H9 (cell line): ENCODE measurements around the gene NDNF. TPM values are rescaled to one million over a fixed set of nuclear protein-coding genes. Genes with fewer than 3 reads are reported as not detected.

Experiments
- DNase-seq: peaks from one replicate; pipeline ENCODE4 v3.0.0-alpha.2; 2017
- H2AFZ ChIP-seq: one replicate; pipeline ENCODE4 v1.6.1; 2013; ENCODE audit warnings: mild to moderate bottlenecking, low read length, control low read depth, moderate library complexity
- H2AK5ac ChIP-seq: 2 replicates; pipeline ENCODE4 v1.6.1; 2013; ENCODE audit warnings: low read length, control low read depth, mixed read lengths; ENCODE audit not compliant: insufficient read length
- H2BK120ac ChIP-seq: one replicate; pipeline ENCODE4 v1.6.1; 2013; ENCODE audit warnings: low read depth, mild to moderate bottlenecking, low read length, control low read depth, inconsistent platforms; ENCODE audit not compliant: poor library complexity, severe bottlenecking
- H2BK12ac ChIP-seq: 2 replicates; pipeline ENCODE4 v1.6.1; 2013; ENCODE audit warnings: low read length, control low read depth, mixed read lengths, low read depth; ENCODE audit not compliant: insufficient read length
- H2BK15ac ChIP-seq: 2 replicates; pipeline ENCODE4 v1.6.1; 2013; ENCODE audit warnings: low read depth, low read length, control low read depth
- H2BK20ac ChIP-seq: one replicate; pipeline ENCODE4 v1.6.1; 2013; ENCODE audit warnings: low read depth, mild to moderate bottlenecking, low read length, control low read depth, inconsistent platforms; ENCODE audit not compliant: poor library complexity, severe bottlenecking
- H2BK5ac ChIP-seq: 2 replicates; pipeline ENCODE4 v1.6.1; 2013; ENCODE audit warnings: low read length, control low read depth, mixed read lengths; ENCODE audit not compliant: insufficient read length
- H3K14ac ChIP-seq: 2 replicates; pipeline ENCODE4 v1.6.1; 2013; ENCODE audit warnings: low read length, control low read depth; ENCODE audit not compliant: insufficient read depth
- H3K18ac ChIP-seq: 2 replicates; pipeline ENCODE4 v1.6.1; 2013; ENCODE audit warnings: low read depth, mild to moderate bottlenecking, mixed read lengths, low read length, control low read depth; ENCODE audit not compliant: insufficient read length
- H3K23ac ChIP-seq: 2 replicates; pipeline ENCODE4 v1.6.1; 2013; ENCODE audit warnings: low read length, control low read depth, mixed read lengths, low read depth; ENCODE audit not compliant: insufficient read length
- H3K23me2 ChIP-seq: 2 replicates; pipeline ENCODE4 v1.6.1; 2013; ENCODE audit warnings: low read depth, mild to moderate bottlenecking, mixed read lengths, low read length, control low read depth; ENCODE audit not compliant: insufficient read length, poor library complexity, severe bottlenecking
- H3K27ac ChIP-seq: 2 replicates; pipeline ENCODE4 v1.5.1; 2013; ENCODE audit warnings: low read length, control low read depth, mixed read lengths, low read depth; ENCODE audit not compliant: insufficient read length
- H3K27me3 ChIP-seq: 2 replicates; pipeline ENCODE4 v1.6.1; 2013; ENCODE audit warnings: low read length, control low read depth, inconsistent platforms; ENCODE audit not compliant: insufficient read depth
- H3K4ac ChIP-seq: 2 replicates; pipeline ENCODE4 v1.6.1; 2013; ENCODE audit warnings: low read depth, mild to moderate bottlenecking, control low read depth, inconsistent platforms, low read length, moderate library complexity
- H3K4me1 ChIP-seq: 2 replicates; pipeline ENCODE4 v1.6.1; 2013; ENCODE audit warnings: low read length, control low read depth, inconsistent platforms; ENCODE audit not compliant: insufficient read depth
- H3K4me2 ChIP-seq: 2 replicates; pipeline ENCODE4 v1.6.1; 2013; ENCODE audit warnings: low read length, control low read depth, mixed read lengths; ENCODE audit not compliant: insufficient read length, insufficient read depth
- H3K56ac ChIP-seq: 2 replicates; pipeline ENCODE4 v1.6.1; 2013; ENCODE audit warnings: low read depth, mild to moderate bottlenecking, mixed read lengths, low read length, control low read depth; ENCODE audit not compliant: insufficient read length
- H3K79me1 ChIP-seq: 2 replicates; pipeline ENCODE4 v1.6.1; 2013; ENCODE audit warnings: low read depth, mild to moderate bottlenecking, moderate library complexity, low read length, control low read depth, inconsistent platforms; ENCODE audit not compliant: insufficient read depth, poor library complexity, severe bottlenecking
- H3K79me2 ChIP-seq: 2 replicates; pipeline ENCODE4 v1.6.1; 2013; ENCODE audit warnings: low read length, control low read depth, inconsistent platforms; ENCODE audit not compliant: insufficient read depth
- H3K9ac ChIP-seq: 2 replicates; pipeline ENCODE4 v1.6.1; 2013; ENCODE audit warnings: low read length, control low read depth, mixed read lengths; ENCODE audit not compliant: insufficient read length; ENCODE audit errors: extremely low read depth
- H3K9me3 ChIP-seq: one replicate; pipeline ENCODE4 v1.6.1; 2013; ENCODE audit warnings: low read depth, low read length, inconsistent platforms; ENCODE audit not compliant: control insufficient read depth
- H3T11ph ChIP-seq: one replicate; pipeline ENCODE4 v1.6.1; 2013; ENCODE audit warnings: mild to moderate bottlenecking, low read length, control low read depth, inconsistent platforms
- H4K20me1 ChIP-seq: one replicate; pipeline ENCODE4 v1.6.1; 2013; ENCODE audit not compliant: control insufficient read depth, insufficient read length, insufficient read depth
- H4K5ac ChIP-seq: 2 replicates; pipeline ENCODE4 v1.6.1; 2013; ENCODE audit warnings: low read depth, mild to moderate bottlenecking, mixed read lengths, low read length, control low read depth; ENCODE audit not compliant: insufficient read length
- H4K8ac ChIP-seq: replicated peaks from 2 replicates; pipeline ENCODE4 v1.6.1; 2013; ENCODE audit warnings: low read length, control low read depth, mixed read lengths, low read depth; ENCODE audit not compliant: insufficient read length
- H4K91ac ChIP-seq: 2 replicates; pipeline ENCODE4 v1.6.1; 2013; ENCODE audit warnings: low read depth, mild to moderate bottlenecking, moderate library complexity, mixed read lengths, low read length, control low read depth; ENCODE audit not compliant: insufficient read length
- H3K27ac Mint-ChIP-seq, 3 experiments: 2 replicates in 2 of 3; 3 replicates in 1 of 3; pipeline ENCODE4 v1.8.0; 2020 to 2021; ENCODE audit warnings: mixed read lengths in 3 of 3, mild to moderate bottlenecking in 1 of 3, moderate library complexity in 1 of 3
- H3K27me3 Mint-ChIP-seq: 2 replicates; pipeline ENCODE4 v1.8.0; 2021; ENCODE audit warnings: low read depth, mild to moderate bottlenecking, moderate library complexity, mixed read lengths
- H3K36me3 Mint-ChIP-seq, 3 experiments: 2 replicates in 2 of 3; 3 replicates in 1 of 3; pipeline ENCODE4 v1.8.0; 2020 to 2021; ENCODE audit warnings: low read depth in 3 of 3, mixed read lengths in 3 of 3; ENCODE audit not compliant: insufficient read depth in 1 of 3
- H3K4me1 Mint-ChIP-seq, 2 experiments: 2 replicates each; pipeline ENCODE4 v1.8.0; 2020; ENCODE audit warnings: mixed read lengths in 2 of 2
- H3K4me3 Mint-ChIP-seq, 2 experiments: 2 replicates in 1 of 2; 3 replicates in 1 of 2; pipeline ENCODE4 v1.8.0; 2020 to 2021; ENCODE audit warnings: mild to moderate bottlenecking in 2 of 2, mixed read lengths in 2 of 2, moderate library complexity in 1 of 2
- H3K9me3 Mint-ChIP-seq, 2 experiments: 2 replicates in 1 of 2; 3 replicates in 1 of 2; pipeline ENCODE4 v1.8.0; 2020; ENCODE audit warnings: mild to moderate bottlenecking in 2 of 2, mixed read lengths in 2 of 2, moderate library complexity in 1 of 2
- CTCF ChIP-seq: fragments of 200-600 bp; sonication (generic); conservative IDR thresholded peaks from 3 replicates; pipeline ENCODE4 v1.8.0; 2021; ENCODE audit warnings: antibody characterized with exemption, mild to moderate bottlenecking
- WGBS: extraction: QIAGEN DNeasy Blood & Tissue Kit; methylation state at CpG from one replicate; pipeline ENCODE4 v1.1.7; 2013; ENCODE audit warnings: missing lambda C conversion rate, low lambda C conversion rate, mixed read lengths; ENCODE audit not compliant: insufficient read length; ENCODE audit errors: extremely low coverage; 5-methylcytosine and 5-hydroxymethylcytosine counted together
- total RNA-seq: library from RNA; stranded (reverse); gene quantifications from 2 replicates; pipeline ENCODE4 v1.2.1, GENCODE V29; 2021

NDNF gene
- total RNA-seq, 1 experiment from 2014 or later = 0.17 TPM

DNA sequence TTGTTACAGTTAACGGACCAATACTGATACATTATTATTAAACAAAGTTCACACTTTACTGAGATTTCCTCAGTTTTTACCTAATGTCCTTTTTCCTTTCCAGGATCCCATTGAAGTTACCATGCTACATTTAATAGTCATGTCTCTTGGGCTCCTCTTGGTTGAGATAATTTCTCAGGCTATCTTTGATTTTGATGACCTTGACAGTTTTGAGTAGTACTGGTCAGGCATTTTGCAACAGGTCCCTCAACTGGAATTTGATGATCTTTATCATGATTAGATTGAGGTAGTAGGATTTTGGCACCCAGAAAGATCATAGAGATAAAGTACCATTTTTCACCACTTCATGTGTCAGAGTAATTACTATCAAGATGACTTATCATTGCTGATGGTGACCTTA is 53.8 kb downstream of the NDNF start:
- H2AK5ac ChIP-seq = no peak overlapping the region
- no peak overlapping the region for H2BK5ac ChIP-seq
- no peak overlapping the region for H4K8ac ChIP-seq
- H3K23ac ChIP-seq = no peak overlapping the region
- no peak overlapping the region for H3K27ac ChIP-seq
- H4K91ac ChIP-seq = no peak overlapping the region
- no peaks in the 10 kb centered on the region for H3K79me2 ChIP-seq
- H3K27me3 Mint-ChIP-seq = no peaks in the 10 kb centered on the region
- no peak overlapping the region for H2BK20ac ChIP-seq
- DNase-seq = no peak
- no peak overlapping the region for H3K4ac ChIP-seq
- H3K4me2 ChIP-seq = no peak overlapping the region
- no peaks in the 10 kb centered on the region for H3K4me1 ChIP-seq
- H3K9me3 ChIP-seq = no peaks in the 10 kb centered on the region
- H3K9me3 Mint-ChIP-seq = no peaks in the 10 kb centered on the region
- no peak overlapping the region for H3K14ac ChIP-seq
- no peaks in the 10 kb centered on the region for H4K20me1 ChIP-seq
- H3K4me1 Mint-ChIP-seq = peaks cover 5 to 7% of the 10 kb centered on the region in 2 experiments; a peak in 3 of 4 replicates
- no peak overlapping the region for H2BK12ac ChIP-seq
- no peak overlapping the region for H3T11ph ChIP-seq
- no peak overlapping the region for H3K56ac ChIP-seq
- H4K5ac ChIP-seq = no peak overlapping the region
- no peak overlapping the region for H3K9ac ChIP-seq
- H2AFZ ChIP-seq = no peak overlapping the region
- H3K18ac ChIP-seq = no peak overlapping the region
- H2BK120ac ChIP-seq = no peak overlapping the region
- H2BK15ac ChIP-seq = no peak overlapping the region
- no peaks in the 10 kb centered on the region for H3K79me1 ChIP-seq
- H3K4me3 Mint-ChIP-seq = no peak overlapping the region
- no peaks in the 10 kb centered on the region for H3K27me3 ChIP-seq
- no peaks in the 10 kb centered on the region; a peak in 1 of 7 replicates for H3K36me3 Mint-ChIP-seq
- no CpG with 5 or more reads among the region's 1 CpG for WGBS
- no peak overlapping the region for H3K27ac Mint-ChIP-seq
- no peak for TF ChIP-seq CTCF
- no peaks in the 10 kb centered on the region for H3K23me2 ChIP-seq
